Common myeloid progenitor, CD34-positive (primary cell): ENCODE results near the gene TSKU.

Experiments
- CTCF ChIA-PET: fragments of 350-600 bp; sonication (Branson Sonifier 250); formaldehyde crosslinking; loops from one replicate; lab custom pipeline; 2021; ENCODE audit warnings: antibody characterized with exemption; lab: Charles Lee
- POLR2A ChIA-PET: fragments of 350-600 bp; sonication (Branson Sonifier 250); formaldehyde crosslinking; loops from one replicate; lab custom pipeline; 2021; ENCODE audit warnings: antibody characterized with exemption; lab: Charles Lee
- DNase-seq, 3 donors: peaks; one replicate each; pipeline versions ENCODE4 v3.0.0 to v3.0.0-alpha.2; 2013
- H3K27ac ChIP-seq, 2 experiments: 1 replicate in 1 of 2; 2 replicates in 1 of 2; pipeline ENCODE4 v1.7.0; 2013; ENCODE audit warnings: inconsistent platforms in 2 of 2, low read length in 2 of 2, mild to moderate bottlenecking in 2 of 2, low read depth in 1 of 2, moderate library complexity in 1 of 2; ENCODE audit not compliant: severe bottlenecking in 2 of 2, insufficient read depth in 1 of 2, poor library complexity in 1 of 2
- H3K27me3 ChIP-seq, 5 experiments: replicated peaks in 2 of 5; 1 replicate in 3 of 5; 2 replicates in 2 of 5; pipeline versions ENCODE4 v1.6.1 to v1.7.0; 2013; ENCODE audit warnings: low read length in 4 of 5, mild to moderate bottlenecking in 2 of 5, moderate library complexity in 2 of 5, inconsistent platforms in 1 of 5; ENCODE audit not compliant: insufficient read depth in 5 of 5, control insufficient read depth in 4 of 5
- H3K36me3 ChIP-seq, 4 experiments: 1 replicate in 2 of 4; 2 replicates in 2 of 4; pipeline versions ENCODE4 v1.6.1 to v1.7.0; 2013; ENCODE audit warnings: low read length in 3 of 4, control low read depth in 1 of 4, mild to moderate bottlenecking in 1 of 4; ENCODE audit not compliant: control insufficient read depth in 4 of 4, insufficient read depth in 4 of 4
- H3K4me1 ChIP-seq, 4 experiments: 1 replicate in 3 of 4; 2 replicates in 1 of 4; pipeline versions ENCODE4 v1.6.1 to v1.7.1; 2013; ENCODE audit warnings: low read length in 3 of 4, mild to moderate bottlenecking in 3 of 4, control low read depth in 1 of 4, inconsistent platforms in 1 of 4, moderate library complexity in 1 of 4; ENCODE audit not compliant: control insufficient read depth in 4 of 4, insufficient read depth in 4 of 4; ENCODE audit errors: control extremely low read depth in 1 of 4
- H3K4me3 ChIP-seq, 7 experiments: 1 replicate in 4 of 7; 2 replicates in 3 of 7; pipeline versions ENCODE4 v1.5.1 to v1.7.0; 2013; ENCODE audit warnings: mild to moderate bottlenecking in 7 of 7, low read length in 6 of 7, moderate library complexity in 6 of 7, inconsistent platforms in 2 of 7, low read depth in 2 of 7, control low read depth in 1 of 7; ENCODE audit not compliant: insufficient read depth in 4 of 7, control insufficient read depth in 1 of 7; ENCODE audit errors: extremely low read depth in 1 of 7
- H3K9me3 ChIP-seq, 5 experiments: 1 replicate in 4 of 5; 2 replicates in 1 of 5; pipeline versions ENCODE4 v1.6.1 to v1.7.1; 2013; ENCODE audit warnings: low read length in 4 of 5, mild to moderate bottlenecking in 2 of 5, inconsistent platforms in 1 of 5, low read depth in 1 of 5, moderate library complexity in 1 of 5; ENCODE audit not compliant: control insufficient read depth in 4 of 5, insufficient read depth in 2 of 5; ENCODE audit errors: control extremely low read depth in 1 of 5
- WGBS: methylation state at CpG from one replicate; pipeline ENCODE4 v1.1.5; 2013; ENCODE audit not compliant: insufficient coverage; 5-methylcytosine and 5-hydroxymethylcytosine counted together

TSKU gene

GRCh38 chr11:76783896-76784813 is 999 bp downstream of the TSKU start:
- ChIA-PET CTCF (no interaction called here), POLR2A (interaction anchor here (0.6 kb wide), 1 partner anchor 24 kb away, joined by 3 read pairs; no protein-coding TSS in a partner anchor)
- Histone ChIP-seq H3K4me1 (peaks cover 0 to 25% (median 23%) of the 10 kb centered on the region in 4 experiments), H3K4me3 (peak overlapping the region in 6 of 7 experiments; percentile 27 to 81 (median 62)), H3K27me3 (peaks cover 0 to 44% (median 10%) of the 10 kb centered on the region in 5 experiments), H3K36me3 (no peaks in the 10 kb centered on the region), H3K27ac (peak overlapping the region in 1 of 2 experiments; percentile 56), H3K9me3 (no peaks in the 10 kb centered on the region)
- DNase-seq, result peak in 2 of 3 donors; percentile 21 to 46
- WGBS, result 6% methylated on average over 41 of the region's 65 CpGs

DNA sequence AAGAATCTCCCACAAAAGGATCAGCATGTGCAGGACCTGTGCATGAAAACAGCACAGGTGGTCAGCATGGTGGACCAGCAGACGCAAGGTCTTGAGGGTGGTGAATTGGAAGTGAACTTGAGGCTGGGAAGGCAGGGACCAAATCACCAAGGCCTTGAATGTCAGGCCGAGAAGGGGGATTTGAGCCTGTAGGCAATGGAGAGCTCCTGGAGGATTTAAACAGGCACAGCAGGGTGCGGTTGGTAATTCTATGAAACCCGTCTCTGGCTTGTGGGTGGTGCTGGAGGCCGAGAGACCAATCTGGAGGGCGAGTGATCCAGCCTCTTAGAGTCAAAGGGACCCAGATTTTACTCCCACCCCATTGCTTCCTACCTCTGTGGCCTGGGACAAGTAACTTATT is 2.4 kb downstream of the TSKU start:
- no peak overlapping the region for H3K27ac ChIP-seq
- H3K36me3 ChIP-seq, result no peaks in the 10 kb centered on the region
- DNase-seq, result no peak
- no peaks in the 10 kb centered on the region for H3K9me3 ChIP-seq
- H3K4me1 ChIP-seq, result peaks cover 0 to 25% (median 23%) of the 10 kb centered on the region in 4 experiments
- ChIA-PET POLR2A (no interaction called here), CTCF (interaction anchor here (1.0 kb wide), 1 partner anchor 64 kb away, joined by 4 read pairs; no protein-coding TSS in a partner anchor)
- no peak overlapping the region for H3K4me3 ChIP-seq
- peaks cover 0 to 44% (median 7%) of the 10 kb centered on the region in 5 experiments for H3K27me3 ChIP-seq
- 100% methylated on average over 3 of the region's 6 CpGs for WGBS

GRCh38 chr11:76786016-76786415 is 2.9 kb downstream of the TSKU start:
- peaks cover 0 to 25% (median 23%) of the 10 kb centered on the region in 4 experiments for H3K4me1 ChIP-seq

GRCh38 chr11:76786441-76787014 is 3.4 kb downstream of the TSKU start:
- no peaks in the 10 kb centered on the region for H3K9me3 ChIP-seq
- no peak overlapping the region for H3K27ac ChIP-seq
- ChIA-PET CTCF (interaction anchor here (1.0 kb wide), 2 partner anchors 14 to 65 kb away, joined by 4 read pairs; no protein-coding TSS in a partner anchor), POLR2A (no interaction called here)
- H3K27me3 ChIP-seq, result peaks cover 0 to 44% (median 7%) of the 10 kb centered on the region in 5 experiments
- H3K4me1 ChIP-seq, result peaks cover 0 to 25% (median 23%) of the 10 kb centered on the region in 4 experiments
- 100% methylated on average over 1 of the region's 4 CpGs for WGBS
- H3K4me3 ChIP-seq, result no peak overlapping the region
- DNase-seq, result no peak
- no peaks in the 10 kb centered on the region for H3K36me3 ChIP-seq

More at GRCh38 chr11:76786016-76786415, 2.9 kb downstream of the TSKU start:
- no peak overlapping the region for H3K4me3 ChIP-seq
- H3K9me3 ChIP-seq, result no peaks in the 10 kb centered on the region
- no peak overlapping the region for H3K27ac ChIP-seq
- H3K36me3 ChIP-seq, result no peaks in the 10 kb centered on the region
- H3K27me3 ChIP-seq, result peaks cover 0 to 44% (median 7%) of the 10 kb centered on the region in 5 experiments
- 96% methylated on average over 6 of the region's 6 CpGs for WGBS
- POLR2A ChIA-PET, result no interaction called here
- DNase-seq, result no peak
- CTCF ChIA-PET, result interaction anchor here (1.0 kb wide), 2 partner anchors 15 to 64 kb away, joined by 4 read pairs; no protein-coding TSS in a partner anchor

DNA sequence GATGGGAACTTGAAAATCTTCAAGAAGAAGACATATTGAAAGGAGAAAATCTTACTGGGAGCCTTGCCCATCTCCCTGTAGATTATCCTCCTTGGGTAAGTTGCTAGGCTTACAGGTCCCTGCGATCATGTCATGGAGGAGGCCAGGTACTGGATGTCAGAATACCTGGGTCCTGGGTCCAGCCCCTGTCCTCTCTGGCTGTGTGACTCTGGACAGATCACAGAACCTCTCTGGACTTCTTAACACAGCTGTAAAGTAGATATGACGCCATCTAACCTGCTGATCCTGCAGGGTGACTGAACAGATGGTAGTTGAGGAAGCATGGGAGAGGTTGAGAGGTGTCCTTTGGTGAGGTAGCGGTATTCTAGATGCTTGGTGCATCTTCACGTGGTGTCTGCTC is 4.1 kb downstream of the TSKU start:
- Histone ChIP-seq H3K36me3 (no peaks in the 10 kb centered on the region), H3K4me3 (no peak overlapping the region), H3K27ac (no peak overlapping the region), H3K9me3 (no peaks in the 10 kb centered on the region), H3K27me3 (peaks cover 0 to 39% (median 7%) of the 10 kb centered on the region in 5 experiments), H3K4me1 (peaks cover 0 to 22% (median 20%) of the 10 kb centered on the region in 4 experiments)
- CTCF ChIA-PET, result interaction anchor here (0.7 to 1.7 kb wide), 3 partner anchors 11 to 64 kb away, joined by 3 read pairs; no protein-coding TSS in a partner anchor
- DNase-seq, result no peak
- POLR2A ChIA-PET, result no interaction called here
- WGBS, result 97% methylated on average over 4 of the region's 4 CpGs

- H3K36me3 ChIP-seq, result no peaks in the 10 kb centered on the region
- ChIA-PET POLR2A (no interaction called here), CTCF (interaction anchor here (0.7 to 2.2 kb wide), 5 partner anchors 11 to 65 kb away, joined by 3 to 7 read pairs (median 3); no protein-coding TSS in a partner anchor)
- H3K27me3 ChIP-seq, result peaks cover 0 to 35% (median 7%) of the 10 kb centered on the region in 5 experiments
- H3K27ac ChIP-seq, result no peak overlapping the region
- no peak for DNase-seq
- H3K4me3 ChIP-seq, result no peak overlapping the region
- no peaks in the 10 kb centered on the region for H3K9me3 ChIP-seq
- H3K4me1 ChIP-seq, result peaks cover 0 to 15% (median 13%) of the 10 kb centered on the region in 4 experiments
- 96% methylated on average over 11 of the region's 12 CpGs for WGBS
Observed at GRCh38 chr11:76787911-76788596, 4.9 kb downstream of the TSKU start.
